GM19025 (cell line): ENCODE results near the gene G6PD.
"Not testable (repeated sequence)": the region's sequence is repeated elsewhere in the genome, so short reads cannot be mapped to it uniquely, and the experiment has no call there.

Experiments used
- ATAC-seq: cut with Tn5 transposase; IDR thresholded peaks from one replicate; pipeline ENCODE4 v1.9.1; 2021; ENCODE audit warnings: mild to moderate bottlenecking, low read depth, moderate library complexity; ENCODE audit not compliant: unreplicated experiment

Gene G6PD

DNA sequence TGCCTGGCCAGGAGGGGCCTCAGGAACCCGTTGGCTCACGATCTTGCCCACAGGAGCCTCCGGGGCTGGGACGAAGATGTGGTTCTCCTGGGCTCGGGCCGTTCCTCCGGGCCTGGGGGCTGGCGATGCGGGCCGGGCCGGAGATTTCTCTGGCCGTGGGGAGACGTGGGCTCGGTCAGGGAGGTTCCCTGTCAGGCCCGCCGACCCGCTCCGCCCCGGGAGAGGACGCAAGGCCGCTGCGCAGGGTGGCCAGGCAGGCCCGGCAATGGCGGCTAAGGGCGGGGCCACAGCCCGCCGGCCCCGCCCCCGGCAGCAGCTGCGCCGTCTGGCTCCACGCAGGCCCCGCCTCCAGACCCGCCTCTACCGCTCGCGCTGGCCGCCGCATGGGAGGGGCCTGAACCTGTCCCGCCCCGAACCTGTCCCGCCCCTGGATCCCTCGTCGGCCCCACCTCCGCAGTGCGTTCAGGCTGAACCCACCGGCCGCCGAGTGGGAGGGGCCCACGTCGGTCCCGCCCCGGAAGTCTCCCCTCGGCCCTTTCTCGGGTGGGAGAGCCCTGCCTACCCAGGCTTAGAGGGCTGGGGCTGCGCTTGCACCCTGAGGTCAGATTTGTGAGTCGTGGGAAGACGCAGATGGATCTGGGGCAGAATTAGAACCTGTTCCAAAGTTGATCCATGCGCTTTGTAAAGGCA, 30.5 kb downstream of the G6PD start, which contains the start of gene FAM3A:
Gene FAM3A, minus strand, starts transcription at position 267 of the 690 bp plus-strand sequence. CDS start 460 bp downstream, outside the sequence.
- peak; percentile 95 for ATAC-seq

DNA sequence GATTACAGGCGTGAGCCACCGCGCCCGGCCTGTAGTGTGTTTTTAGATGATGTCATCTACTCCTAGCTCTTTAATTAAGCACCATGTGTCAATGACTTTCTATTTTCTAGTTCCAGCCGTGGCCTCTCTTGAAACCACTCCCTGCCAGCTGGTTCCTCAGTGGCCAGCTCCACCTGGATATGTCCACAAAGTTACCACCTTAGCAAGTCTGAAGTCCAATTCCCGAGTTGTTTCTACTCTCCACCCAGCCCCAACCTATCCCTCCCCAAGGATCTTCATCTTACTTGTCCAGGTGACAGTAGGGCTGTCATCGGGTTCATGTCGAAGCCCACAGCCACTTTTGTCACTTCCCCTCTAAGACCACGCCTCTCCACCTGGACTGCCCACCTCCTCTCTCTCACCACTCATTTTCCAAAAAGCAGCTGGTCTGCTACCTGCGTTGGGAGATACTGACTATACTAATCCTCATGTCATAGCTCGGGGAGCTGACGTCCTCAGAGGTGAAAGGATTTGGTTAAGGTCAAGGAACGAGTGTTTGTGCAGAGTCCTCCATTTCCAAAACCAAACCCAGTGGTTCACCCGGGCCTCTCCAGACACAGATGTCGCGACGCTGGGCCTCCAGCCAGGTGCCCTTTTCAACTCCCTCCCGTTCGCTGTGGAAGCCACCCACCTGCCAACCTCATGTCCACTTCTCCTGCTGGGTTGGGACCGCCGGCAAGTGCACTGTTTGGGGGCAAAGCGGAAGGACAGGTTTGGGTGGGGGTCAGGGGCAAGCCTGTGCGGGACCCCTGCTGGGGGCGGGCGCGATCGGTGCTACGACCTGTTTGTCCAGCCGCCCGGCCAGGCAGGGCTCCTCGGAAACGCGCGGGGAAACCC, 31.3 kb downstream of the G6PD start:
- ATAC-seq = no peak

DNA sequence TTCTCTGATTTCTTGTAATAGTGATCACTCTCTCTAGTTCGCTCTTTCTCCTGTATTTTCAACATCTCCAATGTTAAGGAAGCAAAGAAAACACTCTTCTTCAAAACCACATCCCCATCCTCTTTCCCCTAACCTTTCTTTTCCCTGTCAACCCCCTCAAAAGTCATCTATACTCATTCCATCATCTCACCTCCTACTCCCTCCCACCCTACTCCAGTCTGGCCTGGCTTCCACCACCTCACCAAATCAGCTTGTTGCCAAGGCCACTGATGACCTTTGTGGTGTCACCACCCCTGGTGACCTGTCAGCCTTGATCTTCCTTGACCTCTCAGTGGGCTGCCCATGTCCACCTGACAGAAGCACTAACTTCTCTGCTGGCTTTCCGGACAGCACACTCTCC, 32.9 kb downstream of the G6PD start:
- no peak for ATAC-seq

DNA sequence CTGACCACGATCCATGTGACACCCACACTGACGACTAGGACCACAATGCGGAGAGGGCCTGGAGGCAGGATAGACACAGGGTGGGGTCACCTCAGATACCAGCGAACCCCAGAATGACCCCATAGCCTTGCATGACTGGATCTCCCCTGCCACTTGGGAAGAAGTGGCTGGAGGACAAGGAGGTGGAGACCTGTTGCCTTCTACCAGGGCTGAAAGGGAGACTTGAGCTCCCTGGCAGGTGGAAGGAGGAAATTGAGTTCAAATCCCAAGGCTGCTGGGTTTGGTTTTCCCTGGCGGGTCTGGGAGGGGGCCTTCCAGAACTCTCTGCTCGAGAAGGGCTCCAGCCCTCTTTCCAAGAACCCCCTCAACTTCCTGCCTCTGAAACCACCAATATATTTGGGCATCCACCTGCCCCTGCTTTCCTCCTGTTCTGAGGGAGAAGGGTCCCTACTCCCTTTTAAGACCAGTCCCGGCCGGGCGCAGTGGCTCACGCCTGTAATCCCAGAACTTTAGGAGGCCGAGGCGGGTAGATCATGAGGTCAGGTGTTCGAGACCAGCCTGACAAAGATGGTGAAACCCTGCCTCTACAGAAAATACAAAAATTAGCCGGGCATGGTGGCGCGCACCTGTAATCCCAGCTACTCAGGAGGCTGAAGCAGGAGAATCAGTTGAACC, 33.6 kb downstream of the G6PD start:
- ATAC-seq = no peak

DNA sequence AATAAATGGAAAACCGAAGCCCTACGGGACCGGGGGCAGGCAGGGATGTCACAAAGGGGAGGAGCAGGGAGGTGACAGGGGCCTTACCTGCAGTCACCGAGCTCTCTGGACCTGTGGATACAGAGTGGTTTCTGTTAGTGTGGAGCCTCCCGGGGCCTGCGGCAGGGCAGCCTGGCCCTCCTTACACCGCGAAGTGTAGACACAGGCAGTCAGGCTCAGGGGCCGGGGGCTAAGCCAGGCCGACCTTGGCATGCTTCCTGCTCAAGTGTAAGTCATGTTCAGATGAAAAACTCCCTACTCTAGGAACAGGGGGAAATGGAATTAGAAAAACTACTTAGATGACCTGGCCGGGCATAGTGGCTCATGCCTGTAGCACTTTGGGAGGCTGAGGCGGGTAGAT, 34.9 kb downstream of the G6PD start:
- ATAC-seq = no peak

DNA sequence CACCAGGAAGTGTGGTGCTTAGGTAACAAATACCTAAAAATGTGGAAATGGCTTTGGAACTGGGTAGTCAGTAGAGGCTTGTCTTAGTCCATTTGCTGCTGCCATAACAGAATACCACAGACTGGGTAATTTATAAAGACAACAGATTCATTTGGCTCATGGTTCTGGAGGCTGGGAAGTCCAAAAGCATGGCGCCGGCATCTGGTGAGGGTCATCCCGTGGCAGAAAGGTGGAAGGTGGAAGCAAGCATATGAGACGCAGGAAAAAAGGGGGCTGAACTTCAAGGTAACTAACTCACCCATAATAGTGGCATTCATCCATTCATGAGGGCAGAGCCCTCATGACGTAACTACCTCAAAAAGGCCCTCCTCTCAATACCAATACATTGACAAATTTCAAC, 37.2 kb downstream of the G6PD start:
- no peak for ATAC-seq

DNA sequence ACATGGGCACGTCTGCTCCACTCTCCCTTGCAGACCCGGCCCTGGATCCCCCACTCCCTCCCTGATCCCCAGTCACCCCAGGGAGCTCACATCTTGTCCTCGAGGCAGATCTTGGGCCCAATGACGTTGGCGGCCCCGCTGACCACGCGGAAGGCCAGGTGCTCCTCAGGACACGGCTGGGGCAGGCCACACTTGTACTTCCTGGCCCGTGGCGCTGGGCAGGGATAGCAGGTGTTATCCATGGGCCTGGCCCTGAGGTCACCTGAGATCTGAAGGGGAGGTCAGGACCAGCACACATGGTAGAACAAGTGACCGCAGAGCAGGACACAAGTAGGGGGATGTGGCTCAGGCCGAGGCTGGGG, 38.3 kb downstream of the G6PD start:
- ATAC-seq = no peak

DNA sequence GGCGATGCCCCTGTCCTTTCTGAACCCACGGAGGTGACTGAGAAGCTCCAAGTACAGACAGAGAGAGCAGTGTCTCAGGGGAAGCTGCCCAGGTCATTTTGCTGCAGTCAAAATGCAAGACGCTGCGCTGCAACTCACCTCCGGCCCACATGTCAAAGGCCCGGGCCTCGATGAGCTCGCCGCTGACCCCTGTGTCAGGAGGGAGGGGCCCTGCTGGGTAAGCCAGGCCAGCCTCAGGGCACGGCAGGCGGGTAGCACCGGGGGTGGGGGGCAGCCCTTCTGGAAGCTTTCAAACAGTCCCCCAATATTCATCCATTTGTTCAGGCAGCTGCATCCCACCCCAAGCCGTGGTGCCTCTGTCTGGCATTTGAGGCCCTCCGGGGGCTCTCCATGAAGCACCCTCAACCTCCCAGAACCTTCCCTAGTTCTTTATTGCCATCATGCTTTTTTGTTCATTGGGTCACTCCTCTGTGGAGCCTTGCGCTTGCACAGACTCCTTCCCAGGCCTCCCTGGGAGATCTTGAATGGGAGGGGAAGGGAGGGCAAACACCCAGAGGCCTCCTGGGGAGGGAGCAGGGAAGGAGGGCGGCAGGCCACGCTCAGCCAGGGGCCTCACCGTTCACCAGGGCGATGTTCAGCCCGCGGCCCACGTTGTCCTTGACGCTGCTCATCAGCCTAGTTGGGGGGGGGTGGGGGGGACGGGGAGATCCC, 38.8 kb downstream of the G6PD start:
- no peak for ATAC-seq

DNA sequence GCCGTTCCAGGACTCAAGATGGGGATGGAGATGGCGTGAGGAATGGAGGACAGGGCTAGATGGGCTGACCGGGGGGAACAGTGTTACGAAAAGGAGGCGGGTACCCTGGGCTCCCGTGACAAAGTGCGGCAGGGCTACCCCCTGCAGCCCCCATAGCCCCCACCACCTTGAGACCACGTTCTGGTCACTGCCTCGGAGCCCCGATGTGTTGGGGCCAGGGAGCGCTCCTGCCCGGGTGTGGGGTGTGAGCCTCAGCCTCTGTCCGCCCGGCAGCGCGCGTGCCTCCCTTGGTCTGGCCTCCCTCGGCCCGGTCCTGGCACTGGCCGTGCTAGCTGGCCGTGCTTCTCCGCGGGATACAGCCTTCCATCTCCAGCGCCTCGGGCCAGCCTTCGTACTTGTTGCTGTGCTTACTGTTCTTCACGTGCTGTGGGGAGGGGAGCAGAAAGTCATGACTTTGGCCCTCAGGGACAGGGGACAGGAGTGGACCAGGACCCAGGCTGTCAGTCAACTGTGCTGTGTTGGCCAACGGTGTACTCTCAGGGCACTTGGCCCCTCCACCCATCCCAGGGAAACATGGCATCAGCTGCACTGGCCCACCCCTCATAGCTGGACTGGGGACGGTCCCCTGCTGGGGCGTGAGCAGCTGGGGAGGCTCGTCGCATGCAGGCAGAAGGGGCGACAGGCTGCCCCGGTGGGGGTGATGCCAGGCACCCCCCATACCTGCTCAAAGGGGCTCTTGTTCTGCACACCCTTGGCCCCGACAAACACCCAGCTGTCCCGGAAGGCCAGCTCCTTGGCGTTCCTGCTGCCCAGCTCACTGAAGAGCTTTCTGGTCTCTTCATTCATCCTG, 39.9 kb downstream of the G6PD start:
- no peak for ATAC-seq

DNA sequence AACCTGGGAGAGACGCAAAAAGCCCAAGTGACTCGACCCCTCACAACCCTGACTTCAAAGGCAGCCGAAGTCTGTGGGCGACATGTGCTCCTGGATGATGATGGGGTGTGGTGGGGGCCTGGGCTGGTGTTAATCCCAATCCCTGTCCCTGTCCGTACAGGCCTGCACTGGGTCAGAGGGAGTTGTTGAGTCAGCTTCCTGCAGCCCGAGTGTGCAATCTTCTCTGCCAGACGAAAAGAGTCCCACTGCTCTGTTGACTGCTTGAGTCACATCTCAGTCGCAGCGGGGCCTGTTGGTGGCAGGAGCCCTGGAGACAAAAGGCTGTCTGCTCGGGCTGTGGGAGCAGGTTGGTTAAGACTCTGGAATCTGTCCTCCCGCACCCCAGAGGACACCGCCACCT, 40.9 kb downstream of the G6PD start:
- ATAC-seq = no peak

DNA sequence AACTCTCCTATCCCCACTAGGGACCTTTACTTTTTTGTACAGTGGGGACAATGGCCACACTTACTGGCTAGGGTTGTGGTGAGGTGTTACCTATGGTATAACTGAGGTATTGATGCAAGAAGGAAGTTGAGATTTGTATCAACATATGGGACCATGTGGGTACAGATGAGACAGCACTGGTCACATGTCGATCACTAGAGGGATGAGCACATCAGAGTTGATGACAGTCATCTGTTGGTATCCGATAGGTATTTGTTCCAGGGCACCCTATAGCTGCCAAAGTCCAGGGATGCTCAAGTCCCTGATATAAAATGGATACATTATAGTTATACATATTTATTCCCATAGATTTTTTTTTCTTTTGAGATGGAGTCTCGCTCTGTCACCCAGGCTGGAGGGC, 43.7 kb downstream of the G6PD start:
- no peak for ATAC-seq

DNA sequence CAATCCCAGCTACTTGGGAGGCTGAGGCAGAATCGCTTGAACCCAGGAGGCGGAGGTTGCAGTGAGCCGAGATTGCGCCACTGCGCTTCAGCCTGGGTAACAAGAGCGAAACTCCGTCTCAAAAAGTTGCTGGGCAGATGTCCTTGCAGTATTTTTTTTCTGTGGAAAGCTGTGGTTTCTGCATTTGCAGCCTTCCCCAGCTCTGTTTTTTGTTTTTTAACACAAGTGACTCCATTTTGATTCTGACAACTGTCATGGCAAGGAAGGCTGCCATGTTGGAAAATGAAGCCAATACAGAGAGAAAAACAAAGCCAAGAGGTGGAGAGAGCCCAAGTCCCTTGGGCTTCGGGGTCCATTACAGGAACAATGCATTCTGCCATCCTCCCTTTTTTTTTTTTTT, 44.5 kb downstream of the G6PD start:
- no peak for ATAC-seq

DNA sequence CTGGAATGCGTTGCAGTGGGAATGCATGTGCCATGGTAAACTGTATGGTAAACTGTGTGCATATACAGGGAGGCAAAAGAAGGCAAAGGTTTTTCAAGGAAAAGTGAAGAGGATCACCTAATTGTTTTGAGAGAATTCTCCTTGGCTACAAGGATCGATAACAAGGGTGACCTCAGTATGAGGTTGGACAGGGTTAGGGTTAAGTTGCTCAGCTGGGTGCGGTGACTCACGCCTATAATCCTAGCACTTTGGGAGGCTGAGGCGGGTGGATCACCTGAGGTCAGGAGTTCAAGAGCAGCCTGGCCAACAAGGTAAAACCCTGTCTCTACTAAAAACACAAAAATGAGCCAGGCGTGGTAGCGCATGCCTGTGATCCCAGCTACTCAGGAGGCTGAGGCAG, 45.2 kb downstream of the G6PD start:
- ATAC-seq = not testable (repeated sequence)

DNA sequence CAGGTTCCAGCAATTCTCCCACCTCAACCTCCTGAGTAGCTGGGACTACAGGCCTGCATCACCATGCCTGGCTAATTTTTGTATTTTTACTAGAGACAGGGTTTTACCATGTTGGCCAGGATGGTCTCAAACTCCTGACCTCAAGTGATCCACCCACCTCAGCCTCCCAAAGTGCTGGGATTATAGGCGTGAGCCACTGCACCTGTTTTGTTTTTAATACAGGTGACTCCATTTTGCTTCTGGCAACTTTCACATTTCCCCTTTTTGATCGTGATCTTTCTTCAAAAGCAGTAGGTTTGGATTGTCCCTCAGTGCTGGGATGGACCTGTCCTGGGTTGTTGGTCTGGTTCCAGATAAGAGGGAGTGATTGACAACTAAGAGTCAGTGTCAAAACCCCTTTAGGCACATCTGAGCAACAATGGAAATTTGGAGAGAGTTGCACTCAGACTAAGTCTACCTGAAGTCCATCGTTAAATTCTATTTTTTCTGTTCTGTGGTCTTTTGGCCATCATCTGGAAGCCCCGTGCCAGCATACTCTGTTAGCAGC, 50.0 kb downstream of the G6PD start:
- ATAC-seq = not testable (repeated sequence)

DNA sequence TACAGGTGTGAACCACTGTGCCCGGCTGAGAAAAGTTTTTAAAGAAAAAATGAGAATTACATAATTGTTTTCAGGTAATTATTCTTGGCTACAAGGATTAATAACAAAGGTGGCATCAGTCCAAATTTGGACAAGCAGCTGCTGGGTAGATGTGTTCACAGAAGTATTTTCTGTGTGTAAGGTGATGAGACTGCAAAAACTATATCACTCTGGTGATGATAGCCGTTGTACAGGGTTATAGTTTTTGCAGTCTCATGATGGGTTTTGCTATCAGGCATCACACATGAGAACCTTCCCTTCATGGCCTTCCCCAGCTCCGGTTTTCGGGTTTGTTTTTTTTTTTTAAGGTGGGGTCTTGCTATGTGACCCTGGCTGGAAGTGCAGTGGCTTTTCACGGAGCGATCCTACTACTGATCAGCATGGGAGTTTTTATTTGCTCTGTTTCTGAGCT, 51.1 kb downstream of the G6PD start:
- ATAC-seq = no peak

DNA sequence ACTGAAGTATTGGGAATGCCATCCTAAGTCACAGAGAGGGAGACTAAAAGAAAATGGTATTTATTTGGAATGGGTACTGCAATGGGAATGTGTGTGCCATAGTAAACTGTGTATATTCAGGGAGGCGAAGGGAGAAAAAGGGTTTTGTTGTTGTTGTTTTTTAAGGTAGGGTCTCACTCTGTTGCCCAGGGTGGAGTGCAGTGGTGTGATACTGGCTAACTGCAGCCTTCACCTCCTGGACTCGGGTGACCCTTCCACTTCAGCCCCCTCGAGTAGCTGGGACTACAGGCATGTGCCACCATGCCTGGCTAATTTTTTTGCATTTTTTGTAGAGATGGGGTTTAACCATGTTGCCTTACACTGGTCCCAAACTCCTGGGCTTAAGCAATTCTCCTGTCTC, 51.9 kb downstream of the G6PD start:
- no peak for ATAC-seq

DNA sequence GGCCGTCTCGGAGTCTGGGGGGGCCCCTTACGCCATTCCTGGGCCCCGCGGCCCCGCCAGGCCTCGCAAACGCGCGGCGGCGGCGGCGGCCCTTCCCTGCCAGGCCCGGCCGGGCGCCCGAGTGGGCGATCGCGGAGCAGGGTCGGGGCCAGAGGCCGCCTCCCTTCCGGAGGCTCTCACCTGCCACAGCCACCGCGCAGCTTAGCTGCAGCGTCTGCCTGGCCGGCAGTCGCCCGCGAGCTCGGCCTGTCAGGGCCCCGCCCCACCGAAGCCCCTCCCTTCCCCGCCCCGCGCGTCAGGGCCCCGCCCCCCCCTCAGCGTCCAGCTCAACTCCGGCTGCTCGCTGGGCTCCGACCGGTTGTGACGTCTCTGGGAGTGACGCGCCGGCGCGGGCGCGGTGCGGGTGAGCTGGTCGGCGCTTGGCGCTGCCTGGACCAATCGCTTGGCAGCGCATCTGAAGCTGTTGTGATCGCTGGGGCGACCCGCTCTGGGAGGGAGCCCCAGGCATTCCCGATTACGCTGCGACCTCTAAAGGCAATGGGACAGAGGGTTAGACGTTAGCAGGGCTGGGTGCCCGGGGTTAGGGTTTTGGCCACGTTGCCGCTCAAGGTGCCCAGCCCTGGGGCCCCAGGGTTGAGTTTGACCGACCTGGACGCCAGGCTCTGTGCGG, 56.1 kb downstream of the G6PD start, which contains the start of gene SLC10A3:
Gene SLC10A3, minus strand, starts transcription at position 216 of the 670 bp plus-strand sequence. CDS start 1,689 bp downstream, outside the sequence.
- peak; percentile 82 for ATAC-seq

DNA sequence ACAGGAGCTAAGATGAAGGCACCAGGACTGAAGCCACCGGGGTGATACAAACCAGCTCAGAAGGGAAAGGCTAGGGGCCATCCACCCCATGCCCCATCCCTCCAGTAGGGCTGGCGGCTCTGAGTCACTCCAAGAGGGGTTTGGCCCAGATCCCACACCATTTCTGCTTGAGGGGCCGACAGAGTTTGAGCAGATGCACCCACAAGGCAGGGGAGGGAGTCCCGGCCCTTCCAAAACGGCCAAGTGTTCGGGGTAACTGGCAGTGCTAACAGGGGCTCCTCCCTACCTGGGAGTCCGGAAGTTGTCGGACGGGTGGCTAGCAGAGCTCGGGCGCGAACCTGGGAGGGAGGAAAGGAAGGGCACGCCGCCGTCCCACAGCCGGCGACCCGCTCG, 56.6 kb downstream of the G6PD start:
- peak; percentile 10 for ATAC-seq

DNA sequence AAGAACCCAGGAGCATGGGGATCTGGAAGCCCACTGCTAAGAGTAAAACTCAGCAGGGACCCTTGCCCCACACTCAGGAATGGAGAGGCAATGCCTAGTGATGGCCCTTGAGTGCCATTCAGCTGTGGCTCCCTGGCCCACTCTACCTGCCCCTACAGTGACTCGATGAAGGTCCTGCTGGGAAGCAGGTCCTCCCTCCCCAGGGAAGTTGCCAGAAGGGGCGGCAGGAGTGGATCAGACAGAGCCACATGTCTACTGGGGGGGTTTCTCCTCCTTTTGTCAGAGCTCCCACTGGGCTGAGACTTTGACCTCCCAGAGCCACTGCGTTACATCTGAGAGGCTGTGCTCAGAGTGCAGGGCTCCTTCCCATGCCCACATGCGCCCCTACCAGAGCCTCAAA, 57.5 kb downstream of the G6PD start:
- no peak for ATAC-seq
